Caco-2 (cell line): ENCODE data around the gene ZNF471. TPM values are rescaled to one million over a fixed set of nuclear protein-coding genes. Genes with fewer than 3 reads are reported as not detected.

Experiments used
- BruUV-seq: library from RNA; stranded (reverse); fragments of 400-500 nt; replicated peaks from 2 replicates; lab custom pipeline; 2021; lab: Mats Ljungman, UMichigan
- CTCF ChIA-PET: fragments of 300-600 bp; sonication (Branson Sonifier 250); formaldehyde crosslinking; loops from one replicate; lab custom pipeline; 2022; ENCODE audit warnings: antibody characterized with exemption; lab: Charles Lee
- POLR2A ChIA-PET: fragments of 300-600 bp; sonication (Branson Sonifier 250); formaldehyde crosslinking; loops from one replicate; lab custom pipeline; 2022; ENCODE audit warnings: antibody characterized with exemption; lab: Charles Lee
- DNase-seq, 2 experiments: peaks; one replicate each; pipeline versions ENCODE4 v3.0.0 to v3.0.0-alpha.2; 2020 to 2022
- H3K27me3 ChIP-seq: replicated peaks from 2 replicates; pipeline ENCODE4 v1.6.0; 2011; ENCODE audit warnings: low read length; ENCODE audit not compliant: control insufficient read depth, insufficient read depth
- H3K36me3 ChIP-seq: 2 replicates; pipeline ENCODE4 v1.5.1; 2011; ENCODE audit warnings: low read length; ENCODE audit not compliant: control insufficient read depth, insufficient read depth
- H3K4me1 ChIP-seq: fragments of 250-450 bp; sonication (Bioruptor Pico); 2 replicates; pipeline ENCODE4 v1.5.1; 2020; ENCODE audit warnings: mild to moderate bottlenecking
- H3K4me3 ChIP-seq: 2 replicates; pipeline ENCODE4 v1.5.1; 2011; ENCODE audit warnings: low read depth, mild to moderate bottlenecking, control low read depth, low read length
- H3K9me3 ChIP-seq: fragments of 250-450 bp; sonication (Bioruptor Pico); 2 replicates; pipeline ENCODE4 v1.5.1; 2020; ENCODE audit warnings: mild to moderate bottlenecking, moderate library complexity
- H3K27ac Mint-ChIP-seq: one replicate; pipeline ENCODE4 v1.8.0; 2022; ENCODE audit warnings: mixed read lengths; ENCODE audit not compliant: unreplicated experiment
- H3K27me3 Mint-ChIP-seq: one replicate; pipeline ENCODE4 v1.8.0; 2022; ENCODE audit warnings: mixed read lengths; ENCODE audit not compliant: insufficient read depth, unreplicated experiment
- H3K36me3 Mint-ChIP-seq: one replicate; pipeline ENCODE4 v1.8.0; 2022; ENCODE audit warnings: mild to moderate bottlenecking, mixed read lengths; ENCODE audit not compliant: insufficient read depth, unreplicated experiment
- H3K4me1 Mint-ChIP-seq: one replicate; pipeline ENCODE4 v1.8.0; 2022; ENCODE audit warnings: low read depth, mixed read lengths; ENCODE audit not compliant: unreplicated experiment
- H3K4me3 Mint-ChIP-seq: one replicate; pipeline ENCODE4 v1.8.0; 2022; ENCODE audit warnings: mild to moderate bottlenecking, moderate library complexity, mixed read lengths; ENCODE audit not compliant: unreplicated experiment
- H3K9me3 Mint-ChIP-seq: one replicate; pipeline ENCODE4 v1.8.0; 2022; ENCODE audit warnings: mixed read lengths; ENCODE audit not compliant: unreplicated experiment
- CTCF ChIP-seq, 2 experiments: fragments of 200-600 bp in 1 of 2; IDR thresholded peaks; 1 replicate in 1 of 2; 2 replicates in 1 of 2; pipeline versions ENCODE4 v1.5.1 to v1.8.0; 2011 to 2022; ENCODE audit warnings: antibody characterized with exemption in 1 of 2, control low read depth in 1 of 2, inconsistent platforms in 1 of 2, low read depth in 1 of 2, low read length in 1 of 2, mild to moderate bottlenecking in 1 of 2, moderate library complexity in 1 of 2; ENCODE audit not compliant: insufficient read depth in 1 of 2, severe bottlenecking in 1 of 2, unreplicated experiment in 1 of 2
- intact Hi-C: fragments of 100-400 bp; cut with micrococcal nuclease; formaldehyde crosslinking; loops from one replicate; pipeline ENCODE4 v1.10.0; 2022; ENCODE audit not compliant: unreplicated experiment
- total RNA-seq: library from RNA; stranded (reverse); gene quantifications from 2 replicates; pipeline ENCODE4 v1.2.3, GENCODE V29; 2022

ZNF471 gene
- total RNA-seq, 1 experiment from 2014 or later: not detected

DNA sequence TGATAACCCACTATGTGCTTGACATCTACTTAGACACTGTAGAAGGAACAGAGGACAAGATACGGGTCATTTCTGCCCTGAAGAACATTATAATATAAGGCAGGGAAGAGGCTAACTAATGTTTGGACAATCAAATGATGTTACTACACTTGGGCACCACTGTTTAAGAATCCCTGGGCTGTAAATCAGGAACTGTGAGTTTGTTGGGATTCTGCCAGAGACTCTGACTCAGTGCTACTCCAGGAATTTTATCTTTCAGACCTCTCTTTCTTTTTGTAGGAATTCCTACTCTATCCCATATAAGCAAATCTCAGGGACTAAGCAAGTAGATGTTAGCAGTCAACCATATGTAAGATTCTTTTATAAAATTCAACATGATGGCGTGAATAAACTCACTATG is 3.1 kb upstream of the ZNF471 start:
- H3K9me3 ChIP-seq: peaks cover 4% of the 10 kb centered on the region; the same call in 1 of the 2 replicates
- TF ChIP-seq CTCF (IDR thresholded peaks at IDR 0.05; ENCODE audit: insufficient read depth in 1 of 2, low read depth in 1 of 2, low read length in 1 of 2, severe bottlenecking in 1 of 2, unreplicated experiment in 1 of 2): no peak
- no TSS peak for BruUV-seq
- intact Hi-C loops: no loop called here
- H3K36me3 ChIP-seq: no peaks in the 10 kb centered on the region
- no peaks in the 10 kb centered on the region for H3K4me1 ChIP-seq
- DNase-seq: no peak
- no peaks in the 10 kb centered on the region for H3K36me3 Mint-ChIP-seq
- no peaks in the 10 kb centered on the region for H3K27me3 Mint-ChIP-seq
- ChIA-PET CTCF (no interaction called here), POLR2A (no interaction called here)
- no peak overlapping the region for H3K4me3 ChIP-seq
- H3K4me1 Mint-ChIP-seq: no peaks in the 10 kb centered on the region
- H3K9me3 Mint-ChIP-seq: peaks cover 35% of the 10 kb centered on the region
- no peak overlapping the region for H3K27ac Mint-ChIP-seq
- no peak overlapping the region for H3K4me3 Mint-ChIP-seq
- no peaks in the 10 kb centered on the region for H3K27me3 ChIP-seq

DNA sequence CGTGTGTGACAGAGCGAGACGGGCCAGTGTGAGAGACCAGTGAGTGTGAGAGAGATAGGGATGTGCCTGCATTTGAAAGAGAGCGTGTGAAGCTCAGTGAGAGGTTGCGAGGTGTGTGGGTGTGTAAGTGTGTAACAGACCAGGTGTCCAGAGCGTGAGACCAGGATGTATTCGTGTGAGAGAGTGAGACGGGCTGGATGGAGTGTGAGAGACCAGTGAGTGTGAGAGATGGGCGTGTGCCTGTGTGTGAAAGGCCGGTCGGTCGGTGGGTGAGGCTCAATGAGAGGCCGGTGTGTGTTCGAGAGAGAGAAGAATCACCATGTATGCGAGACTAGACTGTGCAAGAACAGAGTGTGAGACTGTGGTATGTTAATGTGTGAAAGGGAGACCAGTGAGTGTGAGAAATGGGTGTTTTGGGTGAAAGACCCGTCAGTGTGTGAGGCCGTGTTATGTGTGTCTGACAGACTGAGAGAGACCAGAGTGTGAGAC is 679 bp downstream of the ZNF471 start:
- Mint-ChIP-seq H3K4me3 (no peak overlapping the region), H3K27me3 (no peaks in the 10 kb centered on the region), H3K27ac (no peak overlapping the region), H3K36me3 (no peaks in the 10 kb centered on the region), H3K4me1 (no peaks in the 10 kb centered on the region), H3K9me3 (peaks cover under 1% of the 10 kb centered on the region)
- H3K36me3 ChIP-seq: no peaks in the 10 kb centered on the region
- no peak for TF ChIP-seq CTCF (IDR thresholded peaks at IDR 0.05; ENCODE audit: insufficient read depth in 1 of 2, low read depth in 1 of 2, low read length in 1 of 2, severe bottlenecking in 1 of 2, unreplicated experiment in 1 of 2)
- H3K27me3 ChIP-seq: no peaks in the 10 kb centered on the region
- no peaks in the 10 kb centered on the region for H3K4me1 ChIP-seq
- ChIA-PET CTCF (no interaction called here), POLR2A (no interaction called here)
- DNase-seq: no peak
- no TSS peak for BruUV-seq
- intact Hi-C loops: no loop called here
- no peaks in the 10 kb centered on the region; the same call in 1 of the 2 replicates for H3K9me3 ChIP-seq
- no peak overlapping the region for H3K4me3 ChIP-seq

GRCh38 chr19:56525214-56525860 is 17.7 kb downstream of the ZNF471 start:
- intact Hi-C loops: no loop called here
- no peak overlapping the region for H3K4me3 ChIP-seq
- ChIA-PET POLR2A (no interaction called here), CTCF (no interaction called here)
- DNase-seq: no peak
- Mint-ChIP-seq H3K36me3 (no peaks in the 10 kb centered on the region), H3K27me3 (no peaks in the 10 kb centered on the region), H3K4me3 (no peak overlapping the region), H3K4me1 (no peaks in the 10 kb centered on the region), H3K27ac (no peak overlapping the region), H3K9me3 (peaks cover 76% of the 10 kb centered on the region)
- no peaks in the 10 kb centered on the region for H3K27me3 ChIP-seq
- H3K9me3 ChIP-seq: peaks cover 53% of the 10 kb centered on the region
- H3K4me1 ChIP-seq: no peaks in the 10 kb centered on the region
- TF ChIP-seq CTCF (IDR thresholded peaks at IDR 0.05; ENCODE audit: insufficient read depth in 1 of 2, low read depth in 1 of 2, low read length in 1 of 2, severe bottlenecking in 1 of 2, unreplicated experiment in 1 of 2): no peak
- no TSS peak for BruUV-seq
- H3K36me3 ChIP-seq: no peaks in the 10 kb centered on the region
